Smooth muscle cell (in vitro differentiated cells): ENCODE measurements around the gene SMAD2. TPM values are rescaled to one million over a fixed set of nuclear protein-coding genes. Genes with fewer than 3 reads are reported as not detected.

Experiments
- DNase-seq: peaks from one replicate; lab custom pipeline; 2025; ENCODE audit not compliant: unreplicated experiment; lab: John Stamatoyannopoulos, UW
- H2AFZ ChIP-seq: fragments of 200-600 bp; sonication (generic); 2 replicates; pipeline ENCODE4 v1.6.0; 2016; ENCODE audit warnings: antibody characterized with exemption, low read depth, mild to moderate bottlenecking
- H3F3A ChIP-seq: fragments of 200-600 bp; sonication (generic); 2 replicates; pipeline ENCODE4 v1.6.0; 2017; ENCODE audit warnings: antibody characterized with exemption, low read depth
- H3K27ac ChIP-seq: fragments of 200-600 bp; sonication (generic); 2 replicates; pipeline ENCODE4 v1.5.1; 2016; ENCODE audit warnings: low read depth, mild to moderate bottlenecking
- H3K27me3 ChIP-seq: fragments of 200-600 bp; sonication (generic); 2 replicates; pipeline ENCODE4 v1.6.1; 2016; ENCODE audit warnings: low read depth, mild to moderate bottlenecking
- H3K36me3 ChIP-seq: fragments of 200-600 bp; sonication (generic); 2 replicates; pipeline ENCODE4 v1.5.1; 2016; ENCODE audit warnings: low read depth
- H3K4me1 ChIP-seq: fragments of 200-600 bp; sonication (generic); 2 replicates; pipeline ENCODE4 v1.5.1; 2016; ENCODE audit warnings: low read depth
- H3K4me2 ChIP-seq: fragments of 200-600 bp; sonication (generic); 2 replicates; pipeline ENCODE4 v1.6.0; 2016; ENCODE audit warnings: mild to moderate bottlenecking
- H3K4me3 ChIP-seq: fragments of 200-600 bp; sonication (generic); 2 replicates; pipeline ENCODE4 v1.5.1; 2016; ENCODE audit warnings: mild to moderate bottlenecking
- H3K79me2 ChIP-seq: fragments of 200-600 bp; sonication (generic); 2 replicates; pipeline ENCODE4 v1.6.0; 2016; ENCODE audit warnings: low read depth, mild to moderate bottlenecking
- H3K9ac ChIP-seq: fragments of 200-600 bp; sonication (generic); 2 replicates; pipeline ENCODE4 v1.6.0; 2016; ENCODE audit warnings: low read depth
- H3K9me3 ChIP-seq: fragments of 200-600 bp; sonication (generic); replicated peaks from 2 replicates; pipeline ENCODE4 v1.5.1; 2016; ENCODE audit warnings: low read depth
- H4K20me1 ChIP-seq: fragments of 200-600 bp; sonication (generic); 2 replicates; pipeline ENCODE4 v1.6.0; 2016; ENCODE audit warnings: low read depth
- WGBS: methylation state at CpG from one replicate; pipeline ENCODE4 v1.1.7; 2016; ENCODE audit warnings: low lambda C conversion rate; 5-methylcytosine and 5-hydroxymethylcytosine counted together
- polyA plus RNA-seq: library from polyadenylated mRNA; unstranded; fragments of >200 nt; fragmentation: Nextera tagmentation; extraction: Ambion mirVana; gene quantifications from 2 replicates; pipeline ENCODE4 v1.2.1, GENCODE V29; 2016
- total RNA-seq: library from RNA; depleted of rRNA; stranded (reverse); fragments of >200 nt; gene quantifications from 2 replicates; pipeline ENCODE4 v1.2.3, GENCODE V29; 2014
- TF ChIP-seq, protein P1 (sequence below): fragments of 200-600 bp; sonication (generic); IDR thresholded peaks from 2 replicates; pipeline ENCODE4 v1.5.1; 2017; ENCODE audit warnings: borderline replicate concordance, mild to moderate bottlenecking, antibody characterized with exemption; ENCODE audit not compliant: insufficient read depth, poor library complexity, severe bottlenecking

Gene SMAD2
- total and polyA plus RNA-seq, 2 experiments from 2014 or later, result 63.8 to 120 TPM

DNA sequence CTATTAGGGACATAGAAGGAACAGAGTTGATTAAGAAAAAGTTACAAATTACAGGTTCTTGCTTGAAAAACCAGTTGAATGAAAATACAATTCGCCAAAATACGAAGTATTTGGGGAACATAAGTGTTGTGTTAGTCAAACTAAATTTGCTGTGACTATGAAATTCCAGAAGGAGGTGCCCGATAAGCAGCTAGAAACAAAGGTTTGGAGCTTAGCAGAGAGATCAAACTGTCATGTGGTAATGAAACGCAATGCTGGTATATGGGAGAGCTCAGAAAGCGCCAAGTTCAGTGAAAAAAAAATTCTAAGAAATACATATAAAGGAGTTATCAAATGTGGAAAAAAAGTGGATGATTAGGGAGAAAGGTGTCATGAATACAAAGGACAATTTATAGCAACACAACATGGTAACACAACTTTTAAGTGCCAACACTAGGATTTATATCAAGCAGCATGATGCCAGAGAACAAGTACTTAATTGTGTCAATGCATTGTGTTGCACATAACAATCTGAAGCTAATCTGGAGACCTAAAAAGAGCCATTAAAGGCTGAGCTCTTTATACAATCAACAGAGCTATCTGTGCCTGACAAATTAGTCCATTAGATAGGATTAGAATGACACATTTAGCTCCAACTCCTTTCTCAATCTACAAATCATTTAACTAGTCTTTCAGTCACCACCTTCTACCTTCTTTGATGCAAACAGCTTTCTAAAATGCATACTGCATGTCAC lies 31.2 kb downstream of the SMAD2 start:
- H3K79me2 ChIP-seq, result peaks cover 94% of the 10 kb centered on the region
- peaks cover 4% of the 10 kb centered on the region for H3K36me3 ChIP-seq
- H2AFZ ChIP-seq, result no peak overlapping the region
- WGBS, result 50% methylated on average over 5 of the region's 5 CpGs
- H3K9me3 ChIP-seq, result no peaks in the 10 kb centered on the region
- H4K20me1 ChIP-seq, result peaks cover 100% of the 10 kb centered on the region
- TF ChIP-seq, protein P1, sequence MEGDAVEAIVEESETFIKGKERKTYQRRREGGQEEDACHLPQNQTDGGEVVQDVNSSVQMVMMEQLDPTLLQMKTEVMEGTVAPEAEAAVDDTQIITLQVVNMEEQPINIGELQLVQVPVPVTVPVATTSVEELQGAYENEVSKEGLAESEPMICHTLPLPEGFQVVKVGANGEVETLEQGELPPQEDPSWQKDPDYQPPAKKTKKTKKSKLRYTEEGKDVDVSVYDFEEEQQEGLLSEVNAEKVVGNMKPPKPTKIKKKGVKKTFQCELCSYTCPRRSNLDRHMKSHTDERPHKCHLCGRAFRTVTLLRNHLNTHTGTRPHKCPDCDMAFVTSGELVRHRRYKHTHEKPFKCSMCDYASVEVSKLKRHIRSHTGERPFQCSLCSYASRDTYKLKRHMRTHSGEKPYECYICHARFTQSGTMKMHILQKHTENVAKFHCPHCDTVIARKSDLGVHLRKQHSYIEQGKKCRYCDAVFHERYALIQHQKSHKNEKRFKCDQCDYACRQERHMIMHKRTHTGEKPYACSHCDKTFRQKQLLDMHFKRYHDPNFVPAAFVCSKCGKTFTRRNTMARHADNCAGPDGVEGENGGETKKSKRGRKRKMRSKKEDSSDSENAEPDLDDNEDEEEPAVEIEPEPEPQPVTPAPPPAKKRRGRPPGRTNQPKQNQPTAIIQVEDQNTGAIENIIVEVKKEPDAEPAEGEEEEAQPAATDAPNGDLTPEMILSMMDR, result no peak
- H3K4me2 ChIP-seq, result no peak overlapping the region
- no peak overlapping the region for H3K4me3 ChIP-seq
- H3K27me3 ChIP-seq, result no peaks in the 10 kb centered on the region
- no peak overlapping the region for H3K27ac ChIP-seq
- no peak overlapping the region for H3K9ac ChIP-seq
- DNase-seq, result no peak
- peaks cover 45% of the 10 kb centered on the region for H3K4me1 ChIP-seq
- H3F3A ChIP-seq, result no peaks in the 10 kb centered on the region

- TF ChIP-seq, protein P1, result no peak
- Histone ChIP-seq H3K4me2 (no peak overlapping the region), H3K4me3 (no peak overlapping the region), H3K9ac (no peak overlapping the region), H3F3A (no peaks in the 10 kb centered on the region), H3K9me3 (no peaks in the 10 kb centered on the region), H3K27me3 (no peaks in the 10 kb centered on the region), H3K36me3 (peaks cover 4% of the 10 kb centered on the region), H3K79me2 (peaks cover 93% of the 10 kb centered on the region), H4K20me1 (peaks cover 100% of the 10 kb centered on the region), H2AFZ (no peak overlapping the region), H3K27ac (no peak overlapping the region), H3K4me1 (peaks cover 45% of the 10 kb centered on the region)
- DNase-seq, result no peak
- 56% methylated on average over 2 of the region's 2 CpGs for WGBS
These were observed 31.8 kb downstream of the SMAD2 start for GRCh38 chr18:47898696-47899095.

- TF ChIP-seq, protein P1, result no peak
- H3F3A ChIP-seq, result no peaks in the 10 kb centered on the region
- H3K4me1 ChIP-seq, result peaks cover 45% of the 10 kb centered on the region
- H3K27me3 ChIP-seq, result no peaks in the 10 kb centered on the region
- H3K79me2 ChIP-seq, result peaks cover 91% of the 10 kb centered on the region
- no peak overlapping the region for H3K4me2 ChIP-seq
- H3K36me3 ChIP-seq, result peaks cover 4% of the 10 kb centered on the region
- DNase-seq, result no peak
- no peak overlapping the region for H3K9ac ChIP-seq
- WGBS, result 71% methylated on average over 3 of the region's 3 CpGs
- no peak overlapping the region for H3K27ac ChIP-seq
- H4K20me1 ChIP-seq, result peaks cover 100% of the 10 kb centered on the region
- H3K9me3 ChIP-seq, result no peaks in the 10 kb centered on the region
- no peak overlapping the region for H3K4me3 ChIP-seq
- no peak overlapping the region for H2AFZ ChIP-seq
These were observed 32.4 kb downstream of the SMAD2 start for GRCh38 chr18:47898055-47898454.
